SK-N-MC (cell line): ENCODE measurements around the gene RBBP8NL.

Experiments used
- DNase-seq: peaks from one replicate; pipeline ENCODE4 v3.0.0-alpha.2; 2011; ENCODE audit warnings: low read depth, low spot score
- H3K27ac ChIP-seq: fragments of 200-600 bp; sonication (generic); 2 replicates; pipeline ENCODE4 v1.5.1; 2016; ENCODE audit warnings: mixed run types
- H3K36me3 ChIP-seq: fragments of 200-600 bp; sonication (generic); 2 replicates; pipeline ENCODE4 v1.6.1; 2017; ENCODE audit warnings: antibody characterized with exemption, low read length, mixed read lengths; ENCODE audit not compliant: insufficient read depth
- H3K4me3 ChIP-seq: fragments of 200-600 bp; sonication (generic); 2 replicates; pipeline ENCODE4 v1.5.1; 2016
- H3K9ac ChIP-seq: fragments of 200-600 bp; sonication (generic); 2 replicates; pipeline ENCODE4 v1.8.0; 2017; ENCODE audit warnings: mixed run types, mixed read lengths; ENCODE audit not compliant: insufficient read length
- H3K9me3 ChIP-seq: fragments of 200-600 bp; sonication (generic); 2 replicates; pipeline ENCODE4 v1.6.1; 2017; ENCODE audit warnings: low read depth, mild to moderate bottlenecking, antibody characterized with exemption, low read length, moderate library complexity, mixed read lengths
- EZH2 ChIP-seq: fragments of 200-600 bp; sonication (generic); IDR thresholded peaks from one replicate; pipeline ENCODE4 v1.6.1; 2017; ENCODE audit warnings: antibody characterized with exemption
- FOXP2 ChIP-seq: optimal IDR thresholded peaks from 2 replicates; pipeline ENCODE3; 2011; ENCODE audit warnings: mild to moderate bottlenecking, moderate library complexity; ENCODE audit not compliant: insufficient read depth; ENCODE audit errors: extremely low read length, control extremely low read depth
- POLR2AphosphoS5 ChIP-seq: IDR thresholded peaks from 2 replicates; pipeline ENCODE4 v1.6.1; 2012; ENCODE audit warnings: mild to moderate bottlenecking, low read depth, low read length, borderline replicate concordance

RBBP8NL gene

DNA sequence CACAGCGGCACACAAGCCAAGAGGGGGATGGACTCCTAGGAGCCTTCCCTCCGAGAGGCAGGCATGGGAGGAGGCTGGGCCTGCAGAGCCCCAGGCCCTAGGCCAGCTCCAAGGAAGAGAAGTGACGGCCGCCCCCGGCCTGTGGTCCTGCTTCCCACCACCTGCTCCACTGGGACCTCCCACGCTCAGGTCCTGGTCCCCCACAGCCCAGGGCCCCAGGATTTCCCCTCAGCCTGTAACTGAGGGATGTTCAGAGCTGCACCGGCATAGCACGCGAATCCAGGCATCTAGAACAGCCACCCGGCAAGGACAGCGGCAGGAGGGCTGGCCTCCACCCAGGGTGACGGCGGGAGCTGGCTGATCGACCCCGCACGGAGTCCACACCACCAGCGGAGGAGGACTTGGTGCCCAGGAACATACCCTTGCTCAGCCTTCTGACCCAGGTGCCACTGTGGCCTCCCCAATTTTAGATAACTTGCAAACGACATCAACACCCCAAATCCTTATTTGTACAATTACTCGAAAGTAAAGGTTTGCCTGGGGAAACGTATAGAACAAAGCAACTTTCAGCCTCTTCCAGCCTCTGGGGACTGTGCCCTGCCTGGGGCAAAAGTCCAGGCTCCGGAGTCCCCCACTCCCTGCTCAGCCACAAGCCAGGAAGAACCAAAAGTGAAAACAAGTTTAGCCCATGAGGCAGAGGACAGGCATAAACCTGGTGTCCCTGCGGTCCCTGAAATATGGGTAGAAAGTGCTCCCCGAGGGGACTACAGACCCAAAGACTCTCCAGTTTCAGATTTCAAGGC lies 45.0 kb upstream of the RBBP8NL start:
- Histone ChIP-seq H3K9me3 (no peaks in the 10 kb centered on the region), H3K36me3 (no peaks in the 10 kb centered on the region), H3K9ac (no peak overlapping the region), H3K27ac (no peak overlapping the region), H3K4me3 (no peak overlapping the region)
- no peak for TF ChIP-seq POLR2AphosphoS5
- no peak for TF ChIP-seq EZH2
- no peak for TF ChIP-seq FOXP2
- DNase-seq: no peak

DNA sequence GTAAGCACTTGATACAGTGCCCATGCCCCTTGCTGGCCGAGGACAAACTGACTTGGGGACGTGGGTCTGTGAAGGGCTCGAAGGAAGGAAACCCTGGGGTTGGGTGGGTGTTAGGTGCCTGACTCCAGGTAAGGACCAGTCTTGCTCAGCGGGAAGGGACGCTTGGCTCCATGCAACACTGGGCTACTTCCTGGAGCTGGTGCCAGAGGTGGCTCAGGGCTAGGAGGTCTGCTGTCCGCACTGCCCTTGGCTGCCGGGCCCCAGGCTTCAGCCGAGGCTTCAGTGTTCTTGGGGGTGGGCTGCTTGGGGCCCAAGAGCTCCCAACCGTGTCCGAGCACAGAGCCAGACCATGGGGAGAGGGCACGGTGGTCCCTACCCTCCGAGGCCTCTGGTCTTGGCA lies 43.1 kb upstream of the RBBP8NL start:
- no peak overlapping the region for H3K9ac ChIP-seq
- no peak for TF ChIP-seq POLR2AphosphoS5
- TF ChIP-seq FOXP2: no peak
- no peak for TF ChIP-seq EZH2
- no peak overlapping the region for H3K4me3 ChIP-seq
- H3K36me3 ChIP-seq: no peaks in the 10 kb centered on the region
- H3K9me3 ChIP-seq: no peaks in the 10 kb centered on the region
- DNase-seq: no peak
- no peak overlapping the region for H3K27ac ChIP-seq

GRCh38 chr20:62470001-62470400 lies 42.7 kb upstream of the RBBP8NL start:
- TF ChIP-seq FOXP2 (no peak), EZH2 (no peak), POLR2AphosphoS5 (no peak)
- H3K4me3 ChIP-seq: no peak overlapping the region
- no peak overlapping the region for H3K27ac ChIP-seq
- no peaks in the 10 kb centered on the region for H3K36me3 ChIP-seq
- no peaks in the 10 kb centered on the region for H3K9me3 ChIP-seq
- no peak for DNase-seq
- H3K9ac ChIP-seq: no peak overlapping the region

DNA sequence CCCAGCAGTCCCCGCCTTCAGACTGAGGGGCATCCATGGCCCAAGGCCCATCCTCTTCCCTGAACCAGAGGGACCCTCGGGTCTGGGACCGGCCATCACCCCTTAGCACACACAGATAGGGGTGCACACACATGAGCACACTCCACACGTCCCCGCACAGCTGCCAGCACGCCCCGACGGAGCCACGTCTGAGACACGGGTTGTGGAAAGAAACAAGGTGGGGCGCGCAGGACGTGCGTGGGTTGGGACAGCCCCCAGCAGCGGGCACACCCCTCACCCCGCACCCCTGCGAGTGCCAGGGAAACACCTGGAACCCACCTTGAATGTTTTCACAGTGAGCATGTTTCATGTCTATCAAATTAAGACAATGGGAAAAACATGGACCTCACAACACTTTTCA lies 42.0 kb upstream of the RBBP8NL start:
- Histone ChIP-seq H3K27ac (no peak overlapping the region), H3K9ac (no peak overlapping the region), H3K4me3 (no peak overlapping the region), H3K36me3 (no peaks in the 10 kb centered on the region), H3K9me3 (no peaks in the 10 kb centered on the region)
- TF ChIP-seq EZH2 (no peak), FOXP2 (no peak)
- DNase-seq: no peak

DNA sequence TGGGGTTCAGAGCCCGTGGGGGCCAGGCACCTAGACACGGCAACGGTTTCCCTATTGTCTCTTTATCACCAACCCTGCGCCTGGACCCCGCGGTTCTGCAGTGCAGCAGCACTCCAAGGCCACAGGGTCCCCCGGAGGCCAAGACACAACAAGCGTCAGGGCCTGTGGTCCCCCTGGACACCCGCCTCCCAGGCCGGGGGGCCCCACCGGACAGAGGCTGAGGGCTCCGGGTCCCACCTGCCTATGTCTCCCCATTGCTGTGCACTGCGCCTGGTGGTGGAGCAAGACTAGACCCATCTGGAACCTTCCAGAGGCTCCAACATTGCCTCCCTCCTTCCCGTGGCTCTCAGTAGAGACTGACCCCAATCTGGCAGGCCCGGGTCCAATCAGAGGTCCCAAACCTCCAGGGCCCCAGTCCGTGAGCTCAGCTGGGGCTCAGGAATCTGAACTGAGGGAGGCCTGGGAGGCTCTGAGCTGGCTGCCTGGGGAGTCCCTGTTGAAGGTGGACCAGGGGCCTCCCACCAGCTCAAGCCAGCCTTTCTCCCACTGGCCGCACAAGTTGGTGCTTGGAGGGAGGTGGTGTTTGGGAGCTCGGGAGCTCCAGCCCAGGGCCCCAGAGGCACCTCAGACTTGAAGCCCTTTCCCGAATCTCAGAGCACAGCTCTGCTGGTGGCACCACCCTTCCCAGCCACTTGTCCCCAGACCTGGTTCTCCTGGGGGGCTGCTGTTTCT lies 39.6 kb upstream of the RBBP8NL start:
- H3K36me3 ChIP-seq: no peaks in the 10 kb centered on the region
- H3K9ac ChIP-seq: no peak overlapping the region
- H3K27ac ChIP-seq: no peak overlapping the region
- TF ChIP-seq FOXP2: no peak
- TF ChIP-seq POLR2AphosphoS5: no peak
- no peak for TF ChIP-seq EZH2
- H3K4me3 ChIP-seq: no peak overlapping the region
- DNase-seq: no peak
- no peaks in the 10 kb centered on the region for H3K9me3 ChIP-seq

GRCh38 chr20:62466072-62466760 lies 38.9 kb upstream of the RBBP8NL start:
- no peak overlapping the region for H3K4me3 ChIP-seq
- no peaks in the 10 kb centered on the region for H3K9me3 ChIP-seq
- H3K9ac ChIP-seq: no peak overlapping the region
- H3K27ac ChIP-seq: no peak overlapping the region
- no peak for TF ChIP-seq FOXP2
- no peak for TF ChIP-seq POLR2AphosphoS5
- TF ChIP-seq EZH2: no peak
- H3K36me3 ChIP-seq: no peaks in the 10 kb centered on the region
- DNase-seq: no peak

- H3K9ac ChIP-seq: no peak overlapping the region
- no peak for TF ChIP-seq FOXP2
- TF ChIP-seq POLR2AphosphoS5: no peak
- no peak for TF ChIP-seq EZH2
- no peak overlapping the region for H3K27ac ChIP-seq
Measured at GRCh38 chr20:62464990-62465389, 37.7 kb upstream of the RBBP8NL start.

GRCh38 chr20:62464425-62464770 lies 37.1 kb upstream of the RBBP8NL start:
- H3K9ac ChIP-seq: no peak overlapping the region

More at GRCh38 chr20:62464990-62465389, 37.7 kb upstream of the RBBP8NL start:
- Histone ChIP-seq H3K36me3 (no peaks in the 10 kb centered on the region), H3K9me3 (no peaks in the 10 kb centered on the region), H3K4me3 (no peak overlapping the region)
- no peak for DNase-seq

More at GRCh38 chr20:62464425-62464770, 37.1 kb upstream of the RBBP8NL start:
- no peak for DNase-seq
- no peaks in the 10 kb centered on the region for H3K36me3 ChIP-seq
- H3K9me3 ChIP-seq: no peaks in the 10 kb centered on the region
- no peak overlapping the region for H3K4me3 ChIP-seq
- TF ChIP-seq FOXP2 (no peak), EZH2 (no peak), POLR2AphosphoS5 (no peak)
- no peak overlapping the region for H3K27ac ChIP-seq
